Liver (tissue), 9 donors: ENCODE results near the gene UCP2. TPM values are rescaled to one million over a fixed set of nuclear protein-coding genes. Genes with fewer than 3 reads are reported as not detected.
"Not testable (repeated sequence)": the region's sequence is repeated elsewhere in the genome, so short reads cannot be mapped to it uniquely, and the experiment has no call there.

Experiments used
- DNase-seq: peaks from one replicate; pipeline ENCODE4 v3.0.0-alpha.2; 2017; ENCODE audit warnings: low spot score
- H3K27ac ChIP-seq, 2 donors: one replicate each; pipeline ENCODE4 v1.7.0; 2013; ENCODE audit warnings: inconsistent platforms in 2 of 2, low read length in 2 of 2, control low read depth in 1 of 2, low read depth in 1 of 2, mild to moderate bottlenecking in 1 of 2
- H3K27me3 ChIP-seq, 4 donors: one replicate each; pipeline versions ENCODE4 v1.6.1 to v1.7.0; 2013; ENCODE audit warnings: low read length in 3 of 4, inconsistent platforms in 1 of 4, mild to moderate bottlenecking in 1 of 4, moderate library complexity in 1 of 4; ENCODE audit not compliant: control insufficient read depth in 4 of 4, insufficient read depth in 4 of 4
- H3K36me3 ChIP-seq, 4 donors: one replicate each; pipeline versions ENCODE4 v1.6.1 to v1.7.0; 2013; ENCODE audit warnings: low read length in 3 of 4, mild to moderate bottlenecking in 3 of 4, low read depth in 1 of 4, moderate library complexity in 1 of 4; ENCODE audit not compliant: control insufficient read depth in 4 of 4, insufficient read depth in 3 of 4
- H3K4me1 ChIP-seq, 4 donors: one replicate each; pipeline versions ENCODE4 v1.6.1 to v1.7.0; 2013; ENCODE audit warnings: low read length in 3 of 4, mild to moderate bottlenecking in 3 of 4, moderate library complexity in 1 of 4; ENCODE audit not compliant: control insufficient read depth in 4 of 4, insufficient read depth in 4 of 4
- H3K4me3 ChIP-seq, 3 donors: one replicate each; pipeline versions ENCODE4 v1.6.1 to v1.7.0; 2013; ENCODE audit warnings: low read length in 3 of 3, control low read depth in 1 of 3, low read depth in 1 of 3, mild to moderate bottlenecking in 1 of 3
- H3K9ac ChIP-seq, 2 donors: one replicate each; pipeline ENCODE4 v1.7.0; 2013; ENCODE audit warnings: low read length in 2 of 2, mild to moderate bottlenecking in 2 of 2, moderate library complexity in 2 of 2, control low read depth in 1 of 2, low read depth in 1 of 2
- H3K9me3 ChIP-seq, 4 donors: one replicate each; pipeline versions ENCODE4 v1.6.1 to v1.7.0; 2013; ENCODE audit warnings: low read length in 3 of 4; ENCODE audit not compliant: control insufficient read depth in 4 of 4
- EGR1 ChIP-seq, 2 donors: IDR thresholded peaks; 2 replicates each; pipeline ENCODE4 v1.6.1; 2016 to 2018; ENCODE audit warnings: antibody characterized with exemption in 2 of 2, low read depth in 2 of 2
- FOXA2 ChIP-seq: IDR thresholded peaks from 2 replicates; pipeline ENCODE4 v1.6.1; 2016; ENCODE audit warnings: antibody characterized with exemption
- HNF4A ChIP-seq, 2 donors: conservative IDR thresholded peaks; 2 replicates each; pipeline ENCODE4 v1.6.1; 2016; ENCODE audit warnings: antibody characterized with exemption in 2 of 2, mild to moderate bottlenecking in 2 of 2
- HNF4G ChIP-seq: IDR thresholded peaks from 2 replicates; pipeline ENCODE4 v1.6.1; 2016; ENCODE audit warnings: antibody characterized with exemption
- JUND ChIP-seq, 2 donors: IDR thresholded peaks; 2 replicates each; pipeline ENCODE4 v1.6.1; 2016; ENCODE audit warnings: antibody characterized with exemption in 2 of 2
- NR2F2 ChIP-seq: IDR thresholded peaks from 2 replicates; pipeline ENCODE4 v1.6.1; 2016; ENCODE audit warnings: antibody characterized with exemption
- RAD21 ChIP-seq, 2 donors: IDR thresholded peaks; 2 replicates each; pipeline ENCODE4 v1.6.1; 2016; ENCODE audit warnings: antibody characterized with exemption in 2 of 2, mild to moderate bottlenecking in 2 of 2
- RXRA ChIP-seq, 2 donors: IDR thresholded peaks; 2 replicates each; pipeline ENCODE4 v1.6.1; 2017 to 2018; ENCODE audit warnings: antibody characterized with exemption in 2 of 2, mild to moderate bottlenecking in 1 of 2
- TAF1 ChIP-seq: conservative IDR thresholded peaks from 2 replicates; pipeline ENCODE4 v1.6.1; 2016; ENCODE audit warnings: antibody characterized with exemption, mild to moderate bottlenecking
- YY1 ChIP-seq: IDR thresholded peaks from 2 replicates; pipeline ENCODE4 v1.6.1; 2016; ENCODE audit warnings: antibody characterized with exemption, mild to moderate bottlenecking
- WGBS: extraction: QIAGEN DNeasy Blood & Tissue Kit; methylation state at CpG from one replicate; pipeline ENCODE4 v1.1.7; 2013; 5-methylcytosine and 5-hydroxymethylcytosine counted together
- polyA plus RNA-seq, 2 donors: library from polyadenylated mRNA; stranded (reverse) in 1 of 2; unstranded in 1 of 2; fragments of 200-250 nt in 1 of 2; fragments of >200 nt in 1 of 2; fragmentation: Nextera tagmentation in 1 of 2; extraction: Ambion mirVana in 1 of 2; gene quantifications; one replicate each; pipeline versions ENCODE4 v1.2.1 to v1.2.3, GENCODE V29; 2013 to 2015
- total RNA-seq, 2 donors: library from RNA; depleted of rRNA; stranded (reverse); fragments of >200 nt; gene quantifications; one replicate each; pipeline ENCODE4 v1.2.3, GENCODE V29; 2014
- TF ChIP-seq, protein P1 (sequence below): fragments of 150-350 bp; IDR thresholded peaks from 2 replicates; pipeline ENCODE4 v1.5.1; 2017; ENCODE audit warnings: improper control_type of control experiment, low read depth, low read length; ENCODE audit not compliant: missing input control
- TF ChIP-seq, protein P2 (sequence below): IDR thresholded peaks from 2 replicates; pipeline ENCODE4 v1.6.1; 2016; ENCODE audit warnings: antibody characterized with exemption
- TF ChIP-seq, protein P3 (sequence below): IDR thresholded peaks from 2 replicates; pipeline ENCODE4 v1.6.1; 2016; ENCODE audit warnings: antibody characterized with exemption
- TF ChIP-seq, protein P4 (sequence below): IDR thresholded peaks from 2 replicates; pipeline ENCODE4 v1.6.1; 2016; ENCODE audit warnings: antibody characterized with exemption
- donor health status: healthy.
- donor health status: healthy.
- donor health status: healthy.
- donor health status: healthy.
- donor health status: healthy.

UCP2 gene
- total and polyA plus RNA-seq, 4 donors = 10.4 to 137 (median 13.6) TPM

GRCh38 chr11:73940801-73941570 is 41.7 kb downstream of the UCP2 start (continued):
- TF ChIP-seq, protein P1, sequence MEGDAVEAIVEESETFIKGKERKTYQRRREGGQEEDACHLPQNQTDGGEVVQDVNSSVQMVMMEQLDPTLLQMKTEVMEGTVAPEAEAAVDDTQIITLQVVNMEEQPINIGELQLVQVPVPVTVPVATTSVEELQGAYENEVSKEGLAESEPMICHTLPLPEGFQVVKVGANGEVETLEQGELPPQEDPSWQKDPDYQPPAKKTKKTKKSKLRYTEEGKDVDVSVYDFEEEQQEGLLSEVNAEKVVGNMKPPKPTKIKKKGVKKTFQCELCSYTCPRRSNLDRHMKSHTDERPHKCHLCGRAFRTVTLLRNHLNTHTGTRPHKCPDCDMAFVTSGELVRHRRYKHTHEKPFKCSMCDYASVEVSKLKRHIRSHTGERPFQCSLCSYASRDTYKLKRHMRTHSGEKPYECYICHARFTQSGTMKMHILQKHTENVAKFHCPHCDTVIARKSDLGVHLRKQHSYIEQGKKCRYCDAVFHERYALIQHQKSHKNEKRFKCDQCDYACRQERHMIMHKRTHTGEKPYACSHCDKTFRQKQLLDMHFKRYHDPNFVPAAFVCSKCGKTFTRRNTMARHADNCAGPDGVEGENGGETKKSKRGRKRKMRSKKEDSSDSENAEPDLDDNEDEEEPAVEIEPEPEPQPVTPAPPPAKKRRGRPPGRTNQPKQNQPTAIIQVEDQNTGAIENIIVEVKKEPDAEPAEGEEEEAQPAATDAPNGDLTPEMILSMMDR = no peak
- TF ChIP-seq, protein P2, sequence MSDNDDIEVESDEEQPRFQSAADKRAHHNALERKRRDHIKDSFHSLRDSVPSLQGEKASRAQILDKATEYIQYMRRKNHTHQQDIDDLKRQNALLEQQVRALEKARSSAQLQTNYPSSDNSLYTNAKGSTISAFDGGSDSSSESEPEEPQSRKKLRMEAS = no peak

DNA sequence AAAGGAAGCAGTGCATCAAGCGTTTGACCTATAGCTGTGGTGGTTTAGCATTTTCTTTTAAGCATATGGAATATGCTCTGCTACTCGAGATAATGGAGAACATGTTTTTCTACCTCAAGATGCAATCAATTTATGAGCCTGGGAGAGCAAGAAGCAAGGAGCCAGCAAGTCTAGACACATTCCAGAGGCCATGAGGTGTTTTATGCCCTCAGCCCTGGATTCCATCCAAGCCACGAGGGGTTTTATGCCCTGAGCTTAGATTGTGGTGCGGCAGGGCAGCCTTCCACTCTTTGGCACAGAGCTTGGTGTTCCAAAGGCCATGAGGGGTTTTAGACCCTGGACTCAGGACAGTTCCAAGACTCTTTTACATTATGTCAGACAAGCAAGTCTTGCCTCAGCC is 43.5 kb downstream of the UCP2 start:
- peaks cover 0 to 3% (median 1%) of the 10 kb centered on the region in 4 donors for H3K36me3 ChIP-seq
- H3K27ac ChIP-seq = no peak overlapping the region
- TF ChIP-seq HNF4G = no peak
- no peak for TF ChIP-seq JUND (IDR thresholded peaks at IDR 0.05)
- TF ChIP-seq RXRA (IDR thresholded peaks at IDR 0.05) = no peak
- no peak for TF ChIP-seq TAF1
- TF ChIP-seq NR2F2 = no peak
- TF ChIP-seq, protein P3, sequence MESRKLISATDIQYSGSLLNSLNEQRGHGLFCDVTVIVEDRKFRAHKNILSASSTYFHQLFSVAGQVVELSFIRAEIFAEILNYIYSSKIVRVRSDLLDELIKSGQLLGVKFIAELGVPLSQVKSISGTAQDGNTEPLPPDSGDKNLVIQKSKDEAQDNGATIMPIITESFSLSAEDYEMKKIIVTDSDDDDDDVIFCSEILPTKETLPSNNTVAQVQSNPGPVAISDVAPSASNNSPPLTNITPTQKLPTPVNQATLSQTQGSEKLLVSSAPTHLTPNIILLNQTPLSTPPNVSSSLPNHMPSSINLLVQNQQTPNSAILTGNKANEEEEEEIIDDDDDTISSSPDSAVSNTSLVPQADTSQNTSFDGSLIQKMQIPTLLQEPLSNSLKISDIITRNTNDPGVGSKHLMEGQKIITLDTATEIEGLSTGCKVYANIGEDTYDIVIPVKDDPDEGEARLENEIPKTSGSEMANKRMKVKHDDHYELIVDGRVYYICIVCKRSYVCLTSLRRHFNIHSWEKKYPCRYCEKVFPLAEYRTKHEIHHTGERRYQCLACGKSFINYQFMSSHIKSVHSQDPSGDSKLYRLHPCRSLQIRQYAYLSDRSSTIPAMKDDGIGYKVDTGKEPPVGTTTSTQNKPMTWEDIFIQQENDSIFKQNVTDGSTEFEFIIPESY = no peak
- TF ChIP-seq EGR1 (IDR thresholded peaks at IDR 0.05; ENCODE audit: low read depth in 2 of 2) = no peak
- TF ChIP-seq HNF4A (conservative IDR thresholded peaks at IDR 0.05) = no peak
- no peak for TF ChIP-seq FOXA2
- no peak for TF ChIP-seq YY1
- TF ChIP-seq RAD21 (IDR thresholded peaks at IDR 0.05) = no peak
- TF ChIP-seq, protein P4, sequence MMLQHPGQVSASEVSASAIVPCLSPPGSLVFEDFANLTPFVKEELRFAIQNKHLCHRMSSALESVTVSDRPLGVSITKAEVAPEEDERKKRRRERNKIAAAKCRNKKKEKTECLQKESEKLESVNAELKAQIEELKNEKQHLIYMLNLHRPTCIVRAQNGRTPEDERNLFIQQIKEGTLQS = no peak
- H3K9me3 ChIP-seq = no peaks in the 10 kb centered on the region
- no peak overlapping the region for H3K4me3 ChIP-seq
- WGBS = 85% methylated on average over 4 of the region's 4 CpGs
- H3K4me1 ChIP-seq = no peaks in the 10 kb centered on the region
- no peak for DNase-seq
- no peak overlapping the region for H3K9ac ChIP-seq
- H3K27me3 ChIP-seq = no peaks in the 10 kb centered on the region

DNA sequence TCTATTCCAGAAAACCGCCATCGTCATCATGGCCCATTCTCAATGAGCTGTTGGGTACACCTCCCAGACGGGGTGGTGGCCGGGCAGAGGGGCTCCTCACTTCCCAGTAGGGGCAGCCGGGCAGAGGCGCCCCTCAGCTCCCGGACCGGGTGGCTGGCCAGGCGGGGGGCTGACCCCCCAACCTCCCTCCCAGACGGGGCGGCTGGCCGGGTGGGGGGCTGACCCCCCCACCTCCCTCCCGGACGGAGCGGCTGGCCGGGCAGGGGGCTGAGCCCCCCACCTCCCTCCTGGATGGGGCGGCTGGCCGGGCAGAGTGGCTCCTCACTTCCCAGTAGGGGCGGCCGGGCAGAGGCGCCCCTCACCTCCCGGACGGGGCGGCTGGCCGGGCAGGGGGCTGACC is 46.6 kb downstream of the UCP2 start:
- not testable (repeated sequence) for H3K4me3 ChIP-seq, H3K9me3 ChIP-seq, DNase-seq, H3K4me1 ChIP-seq, H3K9ac ChIP-seq, H3K27me3 ChIP-seq, H3K27ac ChIP-seq
- peaks cover 0 to 15% (median 8%) of the 10 kb centered on the region in 4 donors for H3K36me3 ChIP-seq
- 97% methylated on average over 13 of the region's 25 CpGs for WGBS
